Gastrocnemius medialis (tissue), 4 donors: ENCODE measurements around the gene FKBP8.

ENCODE experiments used
- CTCF ChIP-seq, 5 experiments: fragments of 450-650 bp in 3 of 5; fragments of 200-600 bp in 2 of 5; sonication (generic) in 2 of 5; IDR thresholded peaks in 4 of 5; conservative IDR thresholded peaks in 1 of 5; 1 replicate in 4 of 5; 2 replicates in 1 of 5; pipeline ENCODE4 v1.5.1; 2016 to 2019; ENCODE audit warnings: antibody characterized with exemption in 5 of 5, mild to moderate bottlenecking in 3 of 5, moderate library complexity in 3 of 5
- POLR2A ChIP-seq, 2 donors: fragments of 450-650 bp; IDR thresholded peaks; one replicate each; pipeline ENCODE4 v1.6.1; 2017; ENCODE audit warnings: antibody characterized with exemption in 2 of 2, mild to moderate bottlenecking in 2 of 2, moderate library complexity in 2 of 2

- TF ChIP-seq CTCF (IDR thresholded peaks at IDR 0.05 in 4 of 5, conservative IDR thresholded peaks at IDR 0.05 in 1 of 5) (no peak), POLR2A (IDR thresholded peaks at IDR 0.05) (no peak)
Observed at GRCh38 chr19:18558202-18558555, 14.8 kb upstream of the FKBP8 start.
